K562 (cell line): ENCODE measurements around the gene SCAANT1.

Experiments
- CBFA2T3 ChIP-seq: fragments of 450-650 bp; IDR thresholded peaks from 2 replicates; pipeline ENCODE4 v1.6.1; 2017
- CBX8 ChIP-seq: fragments of 200-600 bp; sonication (generic); IDR thresholded peaks from 2 replicates; pipeline ENCODE4 v1.6.1; 2012; ENCODE audit warnings: borderline replicate concordance, mixed run types, low read depth, mild to moderate bottlenecking, moderate library complexity, mixed read lengths, low read length, control low read depth, inconsistent platforms; ENCODE audit not compliant: poor library complexity, severe bottlenecking; ENCODE audit errors: extremely low read depth
- CEBPG ChIP-seq, 3 experiments: fragments of 200-800 bp in 1 of 3; sonication (Bioruptor generic) in 1 of 3; sonication (generic) in 1 of 3; formaldehyde crosslinking in 1 of 3; IDR thresholded peaks in 2 of 3; conservative IDR thresholded peaks in 1 of 3; 2 replicates each; pipeline versions ENCODE4 v1.6.1 to v1.8.0; 2016 to 2022; ENCODE audit warnings: missing compliant biosample characterization in 2 of 3, missing genetic modification characterization in 2 of 3, mild to moderate bottlenecking in 1 of 3, missing genetic modification reagents in 1 of 3
- MBD2 ChIP-seq: sonication (generic); IDR thresholded peaks from 2 replicates; pipeline ENCODE4 v1.6.1; 2016; ENCODE audit warnings: low read depth, borderline replicate concordance
- PRMT5 ChIP-seq: sonication (generic); formaldehyde crosslinking; IDR thresholded peaks from 2 replicates; pipeline ENCODE4 v1.5.0; 2020; ENCODE audit warnings: missing genetic modification reagents
- PRPF4 ChIP-seq: fragments of 200-400 bp; formaldehyde crosslinking; IDR thresholded peaks from one replicate; pipeline ENCODE4 v1.6.1; 2017; ENCODE audit warnings: low read length, low read depth, mild to moderate bottlenecking; ENCODE audit not compliant: insufficient read depth, poor library complexity, severe bottlenecking
- SIX5 ChIP-seq, 2 experiments: IDR thresholded peaks; 2 replicates each; pipeline ENCODE4 v1.6.1; 2011; ENCODE audit warnings: low read length in 2 of 2, borderline replicate concordance in 1 of 2, low read depth in 1 of 2, mild to moderate bottlenecking in 1 of 2, moderate library complexity in 1 of 2; ENCODE audit not compliant: insufficient read depth in 1 of 2
- SMC3 ChIP-seq: conservative IDR thresholded peaks from 2 replicates; pipeline ENCODE4 v1.6.1; 2011; ENCODE audit warnings: low read depth, low read length, improper control_type of control experiment; ENCODE audit not compliant: insufficient read depth
- TARDBP ChIP-seq: fragments of 450-650 bp; IDR thresholded peaks from 2 replicates; pipeline ENCODE4 v1.6.1; 2016
- ZNF589 ChIP-seq: fragments of 200-800 bp; sonication (Bioruptor generic); IDR thresholded peaks from 2 replicates; pipeline ENCODE4 v1.6.1; 2016; ENCODE audit warnings: low read depth, missing genetic modification characterization, missing compliant biosample characterization
- TF ChIP-seq, protein P1 (sequence below), 2 experiments: fragments of 450-650 bp; formaldehyde crosslinking in 1 of 2; IDR thresholded peaks; 2 replicates each; pipeline versions ENCODE4 v1.4.0 to v1.6.1; 2014 to 2020; ENCODE audit warnings: mild to moderate bottlenecking in 2 of 2, borderline replicate concordance in 1 of 2, low read depth in 1 of 2
- TF ChIP-seq, protein P2 (sequence below): sonication (generic); formaldehyde crosslinking; IDR thresholded peaks from 2 replicates; pipeline ENCODE4 v1.8.0; 2022; ENCODE audit warnings: mild to moderate bottlenecking, low read depth, missing genetic modification reagents

DNA sequence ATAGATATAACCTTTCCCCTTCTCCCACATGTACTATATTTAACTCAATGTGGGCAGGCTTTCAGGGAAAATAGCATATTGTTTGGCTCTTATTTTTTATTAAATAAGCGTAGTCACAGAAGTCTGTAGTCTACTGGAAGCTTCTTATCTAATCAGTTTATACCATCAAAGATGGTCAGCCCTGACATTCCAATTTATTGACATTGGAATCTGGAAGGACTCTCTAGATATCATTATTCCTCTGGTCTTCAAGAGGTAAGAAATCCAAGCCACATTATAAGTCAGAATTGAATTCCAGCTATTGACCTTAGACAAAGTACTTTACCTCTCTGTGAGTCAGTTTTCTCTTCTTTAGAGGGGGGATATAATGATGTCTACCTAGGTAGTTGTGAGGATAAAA lies 38.5 kb upstream of the SCAANT1 start:
- TF ChIP-seq, protein P1, sequence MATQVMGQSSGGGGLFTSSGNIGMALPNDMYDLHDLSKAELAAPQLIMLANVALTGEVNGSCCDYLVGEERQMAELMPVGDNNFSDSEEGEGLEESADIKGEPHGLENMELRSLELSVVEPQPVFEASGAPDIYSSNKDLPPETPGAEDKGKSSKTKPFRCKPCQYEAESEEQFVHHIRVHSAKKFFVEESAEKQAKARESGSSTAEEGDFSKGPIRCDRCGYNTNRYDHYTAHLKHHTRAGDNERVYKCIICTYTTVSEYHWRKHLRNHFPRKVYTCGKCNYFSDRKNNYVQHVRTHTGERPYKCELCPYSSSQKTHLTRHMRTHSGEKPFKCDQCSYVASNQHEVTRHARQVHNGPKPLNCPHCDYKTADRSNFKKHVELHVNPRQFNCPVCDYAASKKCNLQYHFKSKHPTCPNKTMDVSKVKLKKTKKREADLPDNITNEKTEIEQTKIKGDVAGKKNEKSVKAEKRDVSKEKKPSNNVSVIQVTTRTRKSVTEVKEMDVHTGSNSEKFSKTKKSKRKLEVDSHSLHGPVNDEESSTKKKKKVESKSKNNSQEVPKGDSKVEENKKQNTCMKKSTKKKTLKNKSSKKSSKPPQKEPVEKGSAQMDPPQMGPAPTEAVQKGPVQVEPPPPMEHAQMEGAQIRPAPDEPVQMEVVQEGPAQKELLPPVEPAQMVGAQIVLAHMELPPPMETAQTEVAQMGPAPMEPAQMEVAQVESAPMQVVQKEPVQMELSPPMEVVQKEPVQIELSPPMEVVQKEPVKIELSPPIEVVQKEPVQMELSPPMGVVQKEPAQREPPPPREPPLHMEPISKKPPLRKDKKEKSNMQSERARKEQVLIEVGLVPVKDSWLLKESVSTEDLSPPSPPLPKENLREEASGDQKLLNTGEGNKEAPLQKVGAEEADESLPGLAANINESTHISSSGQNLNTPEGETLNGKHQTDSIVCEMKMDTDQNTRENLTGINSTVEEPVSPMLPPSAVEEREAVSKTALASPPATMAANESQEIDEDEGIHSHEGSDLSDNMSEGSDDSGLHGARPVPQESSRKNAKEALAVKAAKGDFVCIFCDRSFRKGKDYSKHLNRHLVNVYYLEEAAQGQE (IDR thresholded peaks at IDR 0.05; ENCODE audit: borderline replicate concordance), result no peak
- TF ChIP-seq, protein P1 (CRISPR knock-in tag; IDR thresholded peaks at IDR 0.05; ENCODE audit: low read depth), result no peak
- TF ChIP-seq CBX8 (no peak), ZNF589 (CRISPR knock-in tag) (no peak), PRPF4 (no peak), CBFA2T3 (no peak), SMC3 (no peak), PRMT5 (CRISPR knock-in tag) (no peak), TARDBP (no peak), CEBPG (CRISPR knock-in tag; IDR thresholded peaks at IDR 0.05) (no peak), CEBPG (tag; conservative IDR thresholded peaks at IDR 0.05 in 1 of 2, IDR thresholded peaks at IDR 0.05 in 1 of 2) (no peak), MBD2 (no peak), SIX5 (IDR thresholded peaks at IDR 0.05; ENCODE audit: borderline replicate concordance in 1 of 2, insufficient read depth in 1 of 2, low read depth in 1 of 2, low read length in 2 of 2) (no peak)
- TF ChIP-seq, protein P2, sequence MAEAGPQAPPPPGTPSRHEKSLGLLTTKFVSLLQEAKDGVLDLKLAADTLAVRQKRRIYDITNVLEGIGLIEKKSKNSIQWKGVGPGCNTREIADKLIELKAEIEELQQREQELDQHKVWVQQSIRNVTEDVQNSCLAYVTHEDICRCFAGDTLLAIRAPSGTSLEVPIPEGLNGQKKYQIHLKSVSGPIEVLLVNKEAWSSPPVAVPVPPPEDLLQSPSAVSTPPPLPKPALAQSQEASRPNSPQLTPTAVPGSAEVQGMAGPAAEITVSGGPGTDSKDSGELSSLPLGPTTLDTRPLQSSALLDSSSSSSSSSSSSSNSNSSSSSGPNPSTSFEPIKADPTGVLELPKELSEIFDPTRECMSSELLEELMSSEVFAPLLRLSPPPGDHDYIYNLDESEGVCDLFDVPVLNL (CRISPR knock-in tag), result no peak
